ENCODE data around the gene RBM19.

The RBM19 gene

DNA sequence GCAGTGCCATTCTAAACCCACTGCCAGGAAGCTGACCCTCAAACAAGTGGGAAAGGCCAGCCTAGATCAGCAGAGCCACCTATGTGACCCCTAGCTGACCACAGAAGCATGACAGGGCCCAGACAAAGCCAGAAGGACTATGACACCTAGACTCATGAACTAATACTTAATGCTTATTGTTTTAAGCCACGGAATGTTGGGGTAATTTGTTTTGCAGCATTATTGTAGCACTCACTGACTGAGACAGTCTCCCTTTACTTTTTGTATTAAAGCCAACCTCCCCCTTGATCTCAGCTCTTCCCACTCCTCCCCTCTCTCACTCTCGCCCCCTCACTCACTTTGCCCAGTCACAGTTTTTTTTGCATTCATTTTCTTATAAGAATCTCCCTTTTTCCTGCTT, 186.4 kb downstream of the RBM19 start:
- H3K27me3 ChIP-seq (ENCODE audit: insufficient read depth, low read depth), result no peaks in the 10 kb centered on the region
- TF ChIP-seq, protein P1, sequence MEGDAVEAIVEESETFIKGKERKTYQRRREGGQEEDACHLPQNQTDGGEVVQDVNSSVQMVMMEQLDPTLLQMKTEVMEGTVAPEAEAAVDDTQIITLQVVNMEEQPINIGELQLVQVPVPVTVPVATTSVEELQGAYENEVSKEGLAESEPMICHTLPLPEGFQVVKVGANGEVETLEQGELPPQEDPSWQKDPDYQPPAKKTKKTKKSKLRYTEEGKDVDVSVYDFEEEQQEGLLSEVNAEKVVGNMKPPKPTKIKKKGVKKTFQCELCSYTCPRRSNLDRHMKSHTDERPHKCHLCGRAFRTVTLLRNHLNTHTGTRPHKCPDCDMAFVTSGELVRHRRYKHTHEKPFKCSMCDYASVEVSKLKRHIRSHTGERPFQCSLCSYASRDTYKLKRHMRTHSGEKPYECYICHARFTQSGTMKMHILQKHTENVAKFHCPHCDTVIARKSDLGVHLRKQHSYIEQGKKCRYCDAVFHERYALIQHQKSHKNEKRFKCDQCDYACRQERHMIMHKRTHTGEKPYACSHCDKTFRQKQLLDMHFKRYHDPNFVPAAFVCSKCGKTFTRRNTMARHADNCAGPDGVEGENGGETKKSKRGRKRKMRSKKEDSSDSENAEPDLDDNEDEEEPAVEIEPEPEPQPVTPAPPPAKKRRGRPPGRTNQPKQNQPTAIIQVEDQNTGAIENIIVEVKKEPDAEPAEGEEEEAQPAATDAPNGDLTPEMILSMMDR (conservative IDR thresholded peaks at IDR 0.05; ENCODE audit: low read depth, low read length), result no peak
- no peak overlapping the region for H3K27ac ChIP-seq
- H3K36me3 ChIP-seq (ENCODE audit: insufficient read depth), result no peaks in the 10 kb centered on the region
- no peak overlapping the region for H3K4me2 ChIP-seq
- H3K4me1 ChIP-seq (ENCODE audit: low read depth, poor library complexity, severe bottlenecking), result no peaks in the 10 kb centered on the region
- no peaks in the 10 kb centered on the region for H3K79me2 ChIP-seq (ENCODE audit: insufficient read depth, low read depth)
- H4K20me1 ChIP-seq (ENCODE audit: insufficient read depth), result no peaks in the 10 kb centered on the region
- H3K9ac ChIP-seq, result no peak overlapping the region
- H2AFZ ChIP-seq (ENCODE audit: low read depth), result no peak overlapping the region
- H3K4me3 ChIP-seq (IDR thresholded peaks at IDR 0.05; ENCODE audit: insufficient read depth, low read depth, low read length), result no peak overlapping the region

DNA sequence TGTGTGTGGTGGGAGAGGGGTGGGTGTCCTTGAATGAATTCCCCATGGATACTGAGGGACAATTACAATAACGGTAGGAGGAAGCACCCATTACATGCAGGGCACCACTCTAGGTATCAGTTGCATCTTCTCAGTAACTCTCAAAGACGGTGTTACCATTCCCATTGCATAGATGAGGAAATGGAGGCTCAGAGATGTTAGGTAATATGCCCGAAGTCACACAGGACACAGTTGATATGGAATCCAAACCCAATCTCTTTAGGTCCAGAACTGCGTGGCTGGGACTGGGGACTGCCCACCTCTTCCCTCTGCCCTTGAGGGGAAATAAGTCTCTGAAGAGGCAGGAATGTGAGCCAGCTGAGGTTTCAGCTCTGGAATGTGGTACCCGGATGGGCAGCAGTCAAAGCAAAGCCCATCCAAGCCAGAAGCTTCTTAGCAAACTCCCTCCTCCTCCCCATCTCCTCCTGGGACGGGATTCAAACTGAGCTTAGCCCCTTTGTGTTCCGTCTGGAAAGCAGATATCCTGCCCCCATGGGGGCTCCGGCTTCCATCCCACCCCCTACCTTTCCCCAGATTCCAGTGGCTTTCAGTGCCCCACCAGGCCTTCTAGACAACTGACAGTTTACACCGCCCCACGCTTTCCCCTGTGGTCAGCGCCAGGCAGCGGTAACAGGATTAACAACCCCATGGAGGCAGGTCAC, 187.5 kb downstream of the RBM19 start:
- no peaks in the 10 kb centered on the region for H3K36me3 ChIP-seq (ENCODE audit: insufficient read depth)
- no peak overlapping the region for H3K4me2 ChIP-seq
- no peaks in the 10 kb centered on the region for H3K27me3 ChIP-seq (ENCODE audit: insufficient read depth, low read depth)
- H3K9ac ChIP-seq, result no peak overlapping the region
- H3K4me1 ChIP-seq (ENCODE audit: low read depth, poor library complexity, severe bottlenecking), result no peaks in the 10 kb centered on the region
- no peaks in the 10 kb centered on the region for H4K20me1 ChIP-seq (ENCODE audit: insufficient read depth)
- no peak overlapping the region for H3K4me3 ChIP-seq (IDR thresholded peaks at IDR 0.05; ENCODE audit: insufficient read depth, low read depth, low read length)
- TF ChIP-seq, protein P1 (conservative IDR thresholded peaks at IDR 0.05; ENCODE audit: low read depth, low read length), result no peak
- no peak overlapping the region for H3K27ac ChIP-seq
- H2AFZ ChIP-seq (ENCODE audit: low read depth), result no peak overlapping the region
- no peaks in the 10 kb centered on the region for H3K79me2 ChIP-seq (ENCODE audit: insufficient read depth, low read depth)

DNA sequence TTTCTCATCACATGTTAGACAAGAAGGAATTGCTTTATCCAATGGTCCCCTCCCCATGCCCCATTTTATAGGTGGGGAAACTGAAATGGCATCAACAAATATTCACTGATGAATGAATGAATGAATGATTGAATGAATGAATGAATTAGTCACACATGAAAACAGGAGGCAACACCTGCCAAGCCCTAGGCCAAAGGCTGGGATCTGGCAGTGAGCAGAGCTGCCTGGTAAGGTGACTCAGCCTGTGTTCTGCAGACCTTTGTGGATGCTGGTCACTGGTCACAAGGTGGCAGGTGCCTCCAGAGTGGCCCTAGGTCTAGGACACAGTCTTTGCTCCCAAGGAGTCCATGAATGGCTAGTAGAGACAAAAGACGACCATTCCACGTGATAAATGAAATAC, 188.4 kb downstream of the RBM19 start:
- TF ChIP-seq, protein P1 (conservative IDR thresholded peaks at IDR 0.05; ENCODE audit: low read depth, low read length), result no peak
- no peak overlapping the region for H2AFZ ChIP-seq (ENCODE audit: low read depth)

DNA sequence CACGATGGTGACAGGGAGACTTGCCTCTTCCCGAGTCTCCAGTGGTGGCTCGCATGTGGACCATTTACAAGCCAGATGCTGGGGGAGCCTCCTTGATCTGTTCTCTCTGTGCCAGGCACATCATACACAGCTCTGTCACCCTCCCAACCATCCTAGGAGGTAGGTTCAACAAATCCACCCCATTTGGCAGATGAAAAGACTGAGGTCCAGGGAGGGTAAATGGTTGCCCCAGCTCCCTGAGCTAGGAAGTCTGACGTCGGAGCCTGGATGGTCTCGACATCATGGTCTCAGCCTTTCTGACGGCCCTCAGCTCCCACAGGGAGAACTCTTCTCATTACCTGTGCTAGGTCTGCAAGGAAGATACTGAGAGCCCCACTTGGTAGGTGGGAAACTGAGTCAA, 189.6 kb downstream of the RBM19 start:
- Histone ChIP-seq H3K4me1 (ENCODE audit: low read depth, poor library complexity, severe bottlenecking) (no peaks in the 10 kb centered on the region), H3K4me3 (IDR thresholded peaks at IDR 0.05; ENCODE audit: insufficient read depth, low read depth, low read length) (no peak overlapping the region), H4K20me1 (ENCODE audit: insufficient read depth) (no peaks in the 10 kb centered on the region), H3K4me2 (no peak overlapping the region), H3K27ac (no peak overlapping the region), H3K36me3 (ENCODE audit: insufficient read depth) (no peaks in the 10 kb centered on the region), H2AFZ (ENCODE audit: low read depth) (no peak overlapping the region), H3K79me2 (ENCODE audit: insufficient read depth, low read depth) (no peaks in the 10 kb centered on the region), H3K27me3 (ENCODE audit: insufficient read depth, low read depth) (no peaks in the 10 kb centered on the region), H3K9ac (no peak overlapping the region)
- TF ChIP-seq, protein P1 (conservative IDR thresholded peaks at IDR 0.05; ENCODE audit: low read depth, low read length), result no peak

More for the DNA sequence above, 188.4 kb downstream of the RBM19 start:
- Histone ChIP-seq H3K4me2 (no peak overlapping the region), H4K20me1 (ENCODE audit: insufficient read depth) (no peaks in the 10 kb centered on the region), H3K4me3 (IDR thresholded peaks at IDR 0.05; ENCODE audit: insufficient read depth, low read depth, low read length) (no peak overlapping the region), H3K36me3 (ENCODE audit: insufficient read depth) (no peaks in the 10 kb centered on the region), H3K27ac (no peak overlapping the region), H3K9ac (no peak overlapping the region), H3K79me2 (ENCODE audit: insufficient read depth, low read depth) (no peaks in the 10 kb centered on the region), H3K4me1 (ENCODE audit: low read depth, poor library complexity, severe bottlenecking) (no peaks in the 10 kb centered on the region), H3K27me3 (ENCODE audit: insufficient read depth, low read depth) (no peaks in the 10 kb centered on the region)
